Mucosa of descending colon (tissue), 3 donors: ENCODE results near the gene ATP1A1. TPM values are rescaled to one million over a fixed set of nuclear protein-coding genes. Genes with fewer than 3 reads are reported as not detected.
A peak's percentile ranks its signal among the peaks of the same experiment; 100 is the strongest.

Source experiments
- ATAC-seq: fragments of 200-7000 bp; cut with Tn5 transposase; one replicate; pipeline ENCODE4 v1.9.1; 2020; ENCODE audit warnings: mild to moderate bottlenecking, moderate library complexity
- DNase-seq, 3 donors: peaks; one replicate each; pipeline ENCODE4 v3.0.0-alpha.2; 2020
- H3K36me3 ChIP-seq: fragments of 200-600 bp; one replicate; pipeline ENCODE4 v1.8.0; 2021; ENCODE audit warnings: low read depth, mild to moderate bottlenecking
- H3K4me1 ChIP-seq: fragments of 200-600 bp; one replicate; pipeline ENCODE4 v1.8.0; 2021; ENCODE audit warnings: low read depth, mild to moderate bottlenecking
- H3K4me3 ChIP-seq: fragments of 200-600 bp; one replicate; pipeline ENCODE4 v1.8.0; 2021; ENCODE audit warnings: mild to moderate bottlenecking
- H3K9me3 ChIP-seq: fragments of 200-600 bp; one replicate; pipeline ENCODE4 v1.8.0; 2021; ENCODE audit warnings: mild to moderate bottlenecking
- intact Hi-C, 2 donors: fragments of 100-400 bp; cut with DNase I in 1 of 2; cut with micrococcal nuclease in 1 of 2; formaldehyde crosslinking; loops; one replicate each; pipeline versions ENCODE4 v1.11.0 to v1.11.1; 2022; cut with DNase I, micrococcal nuclease
- total RNA-seq, 3 donors: library from RNA; stranded (reverse); fragmentation: NEBNext Ultra II Directional in 2 of 3; extraction: Animal tissue kit (Norgen Biotek cat#: 25700) in 2 of 3; gene quantifications; one replicate each; pipeline versions ENCODE4 v1.2.1 to v1.2.4, GENCODE V29; 2021 to 2023
- TF ChIP-seq, protein P1 (sequence below): fragments of 200-600 bp; IDR thresholded peaks from one replicate; pipeline ENCODE4 v1.8.0; 2022; ENCODE audit warnings: antibody characterized with exemption, mild to moderate bottlenecking
- donor health status: DM: no; HTN: no; CAD: no; lungs with moderate emphysema.
- donor health status: DM: no; HTN: no; CAD: no.
- donor health status: DM: no; HTN: yes; CAD: no.

The ATP1A1 gene
- total RNA-seq, 3 donors from 2014 or later: 1,136 to 3,461 (median 1,634) TPM

DNA sequence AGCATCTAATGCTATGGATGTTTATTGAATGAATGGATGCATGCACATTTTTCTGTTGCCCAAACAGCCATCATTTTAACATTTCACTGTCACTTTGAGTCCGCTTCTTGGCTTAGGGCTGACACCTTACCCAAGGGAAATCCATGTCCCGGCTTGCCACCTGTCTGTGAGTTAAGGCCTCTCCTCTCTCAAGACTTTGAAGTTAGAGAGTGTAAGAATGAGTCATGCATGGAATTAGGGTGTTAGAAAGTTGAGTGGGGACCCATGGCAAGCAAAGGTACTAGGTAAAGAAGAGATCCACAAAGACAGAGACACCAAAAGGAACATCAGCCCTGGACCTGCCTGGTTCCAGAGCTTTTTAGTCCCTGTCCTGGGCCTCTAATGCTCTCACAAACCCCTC is 35.1 kb downstream of the ATP1A1 start:
- H3K9me3 ChIP-seq: no peaks in the 10 kb centered on the region
- TF ChIP-seq, protein P1, sequence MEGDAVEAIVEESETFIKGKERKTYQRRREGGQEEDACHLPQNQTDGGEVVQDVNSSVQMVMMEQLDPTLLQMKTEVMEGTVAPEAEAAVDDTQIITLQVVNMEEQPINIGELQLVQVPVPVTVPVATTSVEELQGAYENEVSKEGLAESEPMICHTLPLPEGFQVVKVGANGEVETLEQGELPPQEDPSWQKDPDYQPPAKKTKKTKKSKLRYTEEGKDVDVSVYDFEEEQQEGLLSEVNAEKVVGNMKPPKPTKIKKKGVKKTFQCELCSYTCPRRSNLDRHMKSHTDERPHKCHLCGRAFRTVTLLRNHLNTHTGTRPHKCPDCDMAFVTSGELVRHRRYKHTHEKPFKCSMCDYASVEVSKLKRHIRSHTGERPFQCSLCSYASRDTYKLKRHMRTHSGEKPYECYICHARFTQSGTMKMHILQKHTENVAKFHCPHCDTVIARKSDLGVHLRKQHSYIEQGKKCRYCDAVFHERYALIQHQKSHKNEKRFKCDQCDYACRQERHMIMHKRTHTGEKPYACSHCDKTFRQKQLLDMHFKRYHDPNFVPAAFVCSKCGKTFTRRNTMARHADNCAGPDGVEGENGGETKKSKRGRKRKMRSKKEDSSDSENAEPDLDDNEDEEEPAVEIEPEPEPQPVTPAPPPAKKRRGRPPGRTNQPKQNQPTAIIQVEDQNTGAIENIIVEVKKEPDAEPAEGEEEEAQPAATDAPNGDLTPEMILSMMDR: no peak
- DNase-seq: no peak
- no peak for ATAC-seq
- H3K4me1 ChIP-seq: peaks cover 3% of the 10 kb centered on the region
- intact Hi-C loops: no loop called here
- H3K4me3 ChIP-seq: no peak overlapping the region
- peaks cover 11% of the 10 kb centered on the region for H3K36me3 ChIP-seq

- no peak for ATAC-seq
- no peak overlapping the region for H3K4me3 ChIP-seq
- TF ChIP-seq, protein P1: no peak
- no peak for DNase-seq
- intact Hi-C loops: no loop called here
- peaks cover 10% of the 10 kb centered on the region for H3K36me3 ChIP-seq
- H3K9me3 ChIP-seq: no peaks in the 10 kb centered on the region
- H3K4me1 ChIP-seq: peaks cover 3% of the 10 kb centered on the region
Observed at GRCh38 chr1:116408803-116409720, 36.0 kb downstream of the ATP1A1 start.

GRCh38 chr1:116409751-116410191 is 36.7 kb downstream of the ATP1A1 start:
- H3K36me3 ChIP-seq: peaks cover 5% of the 10 kb centered on the region
- no peak for ATAC-seq
- H3K9me3 ChIP-seq: no peaks in the 10 kb centered on the region
- intact Hi-C loops: no loop called here
- H3K4me1 ChIP-seq: peaks cover 3% of the 10 kb centered on the region
- TF ChIP-seq, protein P1: no peak
- DNase-seq: no peak
- no peak overlapping the region for H3K4me3 ChIP-seq

DNA sequence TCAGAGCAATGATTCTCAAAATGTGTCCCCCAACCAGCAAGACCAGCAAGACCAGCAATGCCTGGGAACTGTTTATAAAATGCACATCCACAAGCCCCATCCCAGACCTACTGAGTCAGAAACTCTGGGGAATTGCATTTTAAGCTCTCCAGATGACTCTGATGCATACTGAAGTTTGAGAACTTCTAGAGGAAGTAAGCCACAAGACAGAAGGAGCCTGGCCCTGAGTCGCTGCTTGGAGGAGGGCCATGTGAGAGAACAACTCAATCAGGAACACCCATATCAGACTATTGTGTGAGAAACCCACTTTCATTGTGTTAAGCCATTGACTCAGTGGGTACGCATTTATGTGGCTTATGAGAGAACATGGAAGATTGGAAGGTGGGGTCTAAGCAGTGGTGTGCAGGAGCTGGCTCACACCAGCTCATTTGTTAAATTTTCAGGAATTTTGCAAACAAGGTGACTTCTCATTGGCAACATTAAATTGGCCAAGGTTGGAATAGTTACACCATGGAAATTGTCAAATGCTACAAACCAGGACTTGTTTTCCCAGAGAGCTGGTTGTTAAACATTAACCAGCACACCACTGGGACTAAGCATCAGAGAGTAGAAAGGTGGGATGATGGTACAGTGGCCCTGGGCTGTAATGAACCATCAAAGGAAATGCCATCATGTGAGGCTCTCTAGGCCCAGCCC is 38.9 kb downstream of the ATP1A1 start:
- TF ChIP-seq, protein P1: no peak
- no peaks in the 10 kb centered on the region for H3K36me3 ChIP-seq
- intact Hi-C loops: no loop called here
- ATAC-seq (peak; percentile 41), DNase-seq (no peak)
- no peak overlapping the region for H3K4me3 ChIP-seq
- no peaks in the 10 kb centered on the region for H3K9me3 ChIP-seq
- peaks cover 4% of the 10 kb centered on the region for H3K4me1 ChIP-seq

- TF ChIP-seq, protein P1: no peak
- Histone ChIP-seq H3K36me3 (no peaks in the 10 kb centered on the region), H3K4me1 (peaks cover 9% of the 10 kb centered on the region), H3K9me3 (no peaks in the 10 kb centered on the region), H3K4me3 (no peak overlapping the region)
- intact Hi-C loops: no loop called here
- DNase-seq (no peak), ATAC-seq (no peak)
Observed at GRCh38 chr1:116412480-116412798, 39.4 kb downstream of the ATP1A1 start.
